Dermis microvascular lymphatic vessel endothelial cell (primary cell): Measurements from ENCODE around the gene GPSM1. TPM values are rescaled to one million over a fixed set of nuclear protein-coding genes. Genes with fewer than 3 reads are reported as not detected.
"Not testable (repeated sequence)": the region's sequence is repeated elsewhere in the genome, so short reads cannot be mapped to it uniquely, and the experiment has no call there.

Experiments
- DNase-seq, 2 donors: peaks; one replicate each; pipeline versions ENCODE4 v3.0.0 to v3.0.0-alpha.2; 2010; ENCODE audit warnings: low read depth in 2 of 2
- total RNA-seq: library from RNA; depleted of rRNA; stranded (reverse); fragments of >200 nt; gene quantifications from 2 replicates; pipeline ENCODE4 v1.2.1, GENCODE V29; 2014

The GPSM1 gene
- total RNA-seq, 1 donor from 2014 or later: 16.2 TPM

- no peak for DNase-seq
Measured at GRCh38 chr9:136343884-136344269, 16.5 kb downstream of the GPSM1 start.

- DNase-seq: no peak
Measured at GRCh38 chr9:136344544-136345280, 17.4 kb downstream of the GPSM1 start.

GRCh38 chr9:136345281-136346156 is 18.2 kb downstream of the GPSM1 start:
- DNase-seq: peak; percentile 27 to 51

DNA sequence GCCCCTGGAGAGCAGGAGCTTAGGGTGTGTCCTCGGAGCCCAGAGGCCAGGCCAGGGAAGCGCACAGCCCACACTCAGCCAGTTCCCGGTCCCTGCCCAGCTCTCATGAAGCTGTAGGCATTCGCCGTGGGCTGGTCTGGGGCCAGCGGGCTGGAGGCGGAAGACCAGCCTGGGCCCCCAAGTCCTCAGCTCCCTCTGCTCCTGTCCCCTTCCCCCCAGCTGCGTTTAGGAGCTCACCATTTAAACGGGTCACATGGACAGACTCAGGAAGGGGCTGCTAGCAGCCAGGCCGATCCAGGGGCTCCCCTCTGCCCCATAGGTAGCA is 18.8 kb downstream of the GPSM1 start:
- DNase-seq: no peak

- DNase-seq: no peak
Measured at GRCh38 chr9:136346927-136347465, 19.7 kb downstream of the GPSM1 start.

DNA sequence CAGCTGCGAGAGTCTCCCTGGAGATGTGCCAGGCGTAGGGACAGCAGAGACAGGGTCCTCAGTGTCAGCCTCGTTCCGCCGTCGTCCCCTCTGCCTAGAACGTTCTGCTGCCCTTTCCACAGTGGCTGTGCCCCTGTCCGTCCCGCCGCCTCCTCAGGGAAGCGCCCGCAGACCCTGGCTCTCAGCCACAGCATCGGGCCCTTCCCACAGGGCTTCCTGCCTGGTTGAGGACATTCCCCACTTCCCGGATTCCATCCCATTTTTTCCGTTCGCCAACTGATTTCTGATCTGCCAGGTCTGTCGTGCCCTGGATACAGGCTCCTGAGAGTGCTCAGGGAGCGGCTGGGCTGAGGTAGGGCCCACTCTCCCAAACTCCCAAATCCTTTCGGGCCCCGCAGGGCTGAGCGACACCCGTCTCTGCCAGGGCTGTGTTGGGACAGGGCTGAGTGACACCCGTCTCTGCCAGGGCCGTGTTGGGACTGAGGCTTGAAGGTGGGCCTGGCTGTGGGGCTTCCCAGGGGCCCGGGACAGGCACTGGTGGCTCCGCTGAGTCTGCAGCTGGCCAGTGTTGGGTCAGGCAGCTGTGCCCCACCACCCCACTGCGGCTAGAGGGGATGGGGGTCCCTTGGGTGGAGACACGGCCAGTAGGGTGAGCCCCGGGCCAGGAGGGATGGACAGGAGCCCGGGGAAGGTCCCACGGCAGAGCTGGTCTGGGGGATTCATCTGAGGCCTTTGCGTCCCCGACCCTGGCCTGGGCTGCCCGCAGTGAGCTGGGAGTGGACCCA is 20.3 kb downstream of the GPSM1 start:
- peak; percentile 14 to 45 for DNase-seq

GRCh38 chr9:136348691-136349090 is 21.4 kb downstream of the GPSM1 start:
- no peak for DNase-seq

DNA sequence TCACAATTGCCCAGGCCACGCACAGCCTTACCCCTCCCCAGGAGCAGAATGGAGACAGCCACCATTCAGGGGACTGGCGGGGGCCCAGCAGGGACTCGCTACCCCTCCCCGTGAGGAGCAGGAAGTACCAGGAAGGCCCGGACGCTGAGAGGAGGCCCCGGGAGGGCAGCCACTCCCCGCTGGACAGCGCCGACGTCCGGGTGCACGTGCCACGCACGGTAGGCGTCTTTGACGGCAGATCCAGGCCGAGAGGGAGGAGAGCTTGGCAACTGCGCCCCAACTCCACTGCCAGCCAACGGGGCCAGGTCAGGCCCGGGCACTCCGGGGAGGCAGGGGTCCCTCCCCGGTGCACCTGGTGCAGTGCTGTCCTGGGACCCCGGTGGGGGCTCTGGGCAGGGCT is 22.2 kb downstream of the GPSM1 start:
- no peak for DNase-seq

GRCh38 chr9:136351252-136351800 is 24.0 kb downstream of the GPSM1 start:
- DNase-seq: no peak

DNA sequence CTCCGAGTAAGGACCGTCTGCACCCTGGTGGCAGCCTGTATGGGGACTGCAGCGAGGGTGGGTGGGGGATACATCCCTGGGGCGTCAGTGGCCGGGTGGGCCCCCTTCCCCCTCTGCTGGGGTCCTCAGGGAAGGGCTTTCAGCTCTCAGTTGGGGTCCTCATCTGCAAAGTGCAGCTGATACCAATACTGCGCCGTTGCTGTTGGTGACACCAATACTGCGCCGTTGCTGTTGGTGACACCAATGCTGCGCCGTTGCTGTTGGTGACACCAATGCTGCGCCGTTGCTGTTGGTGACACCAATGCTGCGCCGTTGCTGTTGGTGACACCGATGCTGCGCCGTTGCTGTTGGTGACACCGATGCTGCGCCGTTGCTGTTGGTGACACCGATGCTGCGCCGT is 24.5 kb downstream of the GPSM1 start:
- not testable (repeated sequence) for DNase-seq

DNA sequence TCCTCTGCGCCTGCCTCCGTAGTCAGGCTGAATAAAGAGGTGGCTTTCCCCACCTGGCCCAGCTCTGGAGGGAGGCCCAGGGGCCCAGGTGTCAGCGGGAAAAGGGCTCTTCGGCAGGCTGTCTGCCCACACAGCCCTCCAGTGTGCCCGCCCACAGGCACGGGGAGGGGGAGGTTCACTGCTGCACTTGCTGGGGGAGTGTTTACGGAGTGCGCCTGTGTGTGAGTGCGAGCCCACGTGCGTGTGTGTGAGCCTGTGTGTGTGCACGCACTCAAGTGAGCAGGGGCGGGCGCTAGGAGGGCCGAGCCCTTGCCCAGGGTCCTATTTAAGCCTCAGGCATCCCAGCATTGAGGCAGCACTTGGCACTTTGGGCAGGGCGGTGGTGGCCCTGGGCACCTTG is 25.3 kb downstream of the GPSM1 start:
- DNase-seq: no peak

- no peak for DNase-seq
Measured at GRCh38 chr9:136353088-136353487, 25.7 kb downstream of the GPSM1 start.

- no peak for DNase-seq
Measured at GRCh38 chr9:136353757-136354488, 26.6 kb downstream of the GPSM1 start.

DNA sequence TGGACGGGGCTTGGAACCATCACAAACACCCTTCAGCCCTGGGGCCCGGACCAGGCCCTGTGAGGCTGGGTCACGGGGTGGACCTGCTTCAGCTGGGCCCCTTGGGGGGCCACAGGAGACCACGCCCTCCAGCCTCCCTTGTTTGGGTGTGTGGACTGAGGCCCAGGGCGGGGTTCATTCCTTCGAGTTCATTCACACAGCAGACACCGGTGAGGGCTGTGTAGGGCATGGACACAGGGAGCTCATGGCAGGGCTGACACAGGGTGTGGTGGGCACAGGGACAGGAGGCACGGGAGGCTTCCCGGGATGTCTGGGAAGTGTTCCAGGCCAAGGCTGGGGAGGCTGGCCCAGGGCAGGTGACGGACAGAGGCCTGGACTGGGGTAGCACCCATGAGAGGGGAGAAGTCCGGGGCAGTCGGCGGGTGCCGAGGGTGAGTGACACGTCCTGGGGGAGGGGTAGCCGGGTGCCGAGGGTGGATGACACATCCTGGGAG is 27.3 kb downstream of the GPSM1 start:
- DNase-seq: no peak

DNA sequence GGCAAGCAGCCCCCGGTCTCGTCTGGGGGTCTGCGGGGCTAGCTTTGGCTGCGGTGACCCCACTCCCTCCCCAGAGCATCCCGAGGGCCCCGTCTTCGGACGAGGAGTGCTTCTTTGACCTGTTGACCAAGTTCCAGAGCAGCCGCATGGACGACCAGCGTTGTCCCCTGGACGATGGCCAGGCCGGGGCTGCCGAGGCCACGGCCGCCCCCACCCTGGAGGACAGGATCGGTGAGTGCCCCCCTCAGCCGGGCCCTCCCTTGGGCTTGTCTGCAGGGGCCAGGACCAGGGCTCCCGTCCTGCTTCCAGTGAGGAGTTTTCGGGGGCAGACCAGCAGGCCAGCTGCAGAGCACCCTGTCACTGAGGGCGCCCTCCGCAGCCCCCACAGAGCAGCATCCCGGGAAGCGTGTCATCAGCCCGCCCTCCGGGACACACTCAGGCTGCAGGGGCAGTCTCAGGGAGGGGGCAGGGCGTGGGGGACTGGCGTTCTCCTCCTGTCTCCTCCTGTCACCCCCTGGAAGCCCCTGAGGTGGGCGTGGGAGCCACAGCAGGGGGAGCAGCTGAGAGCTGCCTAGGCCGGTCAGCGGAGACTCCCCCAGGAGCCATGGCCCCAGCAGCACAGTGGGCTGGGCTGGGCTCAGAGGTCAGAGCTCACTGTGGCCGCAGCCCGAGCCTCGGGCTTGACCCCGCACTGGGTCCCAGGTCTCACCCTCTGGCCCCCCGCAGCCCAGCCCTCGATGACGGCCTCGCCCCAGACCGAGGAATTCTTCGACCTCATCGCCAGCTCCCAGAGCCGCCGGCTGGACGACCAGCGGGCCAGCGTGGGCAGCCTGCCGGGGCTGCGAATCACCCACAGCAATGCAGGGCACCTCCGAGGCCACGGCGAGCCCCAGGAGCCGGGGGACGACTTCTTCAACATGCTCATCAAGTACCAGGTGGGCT is 28.5 kb downstream of the GPSM1 start:
- DNase-seq: no peak

DNA sequence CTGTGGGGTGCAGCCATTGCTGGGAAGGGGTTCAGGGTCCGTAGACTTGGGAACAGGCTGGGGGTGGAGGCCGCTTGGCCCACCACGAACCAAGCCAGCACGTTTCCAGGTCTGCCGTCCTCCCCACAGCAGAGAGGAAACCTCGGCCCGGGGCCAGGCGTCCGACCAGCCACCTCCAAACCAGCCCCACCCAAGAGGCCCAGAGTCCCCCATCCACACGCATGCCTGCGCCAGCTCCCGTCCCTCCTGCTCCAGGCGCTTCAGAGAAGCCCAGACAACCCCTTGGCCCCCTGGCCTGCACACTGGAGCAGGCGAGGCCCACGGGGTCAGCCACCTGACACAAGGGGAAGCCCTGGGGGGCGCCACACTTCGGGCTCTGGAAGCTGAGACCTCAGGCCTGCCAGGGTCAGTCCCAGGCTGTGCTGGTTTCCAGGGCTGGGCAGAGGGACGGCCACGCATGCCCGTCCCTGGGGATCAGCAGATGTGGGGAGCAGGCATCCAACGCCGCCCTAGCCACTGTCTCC is 29.9 kb downstream of the GPSM1 start:
- DNase-seq: no peak

GRCh38 chr9:136358016-136358415 is 30.7 kb downstream of the GPSM1 start:
- DNase-seq: no peak

DNA sequence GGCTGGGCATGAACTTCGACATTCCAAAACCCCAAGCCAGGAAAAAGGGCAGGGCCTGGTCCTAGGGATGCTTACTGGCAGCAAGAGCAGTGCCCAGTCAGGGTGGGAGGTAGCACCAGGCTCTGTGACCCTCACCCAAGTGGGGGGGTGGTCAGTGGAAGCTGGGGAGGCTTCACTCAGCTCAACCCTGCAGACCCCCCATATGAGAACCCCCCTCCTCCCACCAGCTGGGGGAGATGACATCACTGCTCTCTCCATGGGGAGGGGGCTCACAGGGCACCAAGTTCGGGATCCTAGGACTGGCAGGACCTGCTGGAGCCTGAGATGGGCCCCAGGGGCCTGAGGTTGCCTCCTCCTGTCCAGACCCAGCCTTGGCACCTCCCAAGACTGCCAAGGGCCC is 31.5 kb downstream of the GPSM1 start:
- DNase-seq: no peak
